Right lobe of liver (tissue), 4 donors: ENCODE results near the gene C3orf20.

Source experiments
- CTCF ChIP-seq, 4 donors: fragments of 200-600 bp in 3 of 4; fragments of 450-650 bp in 1 of 4; IDR thresholded peaks; one replicate each; pipeline versions ENCODE4 v1.5.1 to v1.8.0; 2016 to 2022; ENCODE audit warnings: antibody characterized with exemption in 4 of 4, mild to moderate bottlenecking in 2 of 4
- POLR2A ChIP-seq: fragments of 450-650 bp; IDR thresholded peaks from one replicate; pipeline ENCODE4 v1.6.1; 2017; ENCODE audit warnings: antibody characterized with exemption, mild to moderate bottlenecking
- donor health status: DM: no; HTN: no; CAD: no.
- donor health status: DM: no; HTN: no; CAD: no.
- donor health status: DM: no; HTN: yes; CAD: no.

- TF ChIP-seq CTCF (IDR thresholded peaks at IDR 0.05), result no peak
- no peak for TF ChIP-seq POLR2A
Measured at GRCh38 chr3:14808025-14808424, 133.1 kb downstream of the C3orf20 start.
